IMR-90 (cell line): ENCODE results near the gene KLHL20. TPM values are rescaled to one million over a fixed set of nuclear protein-coding genes. Genes with fewer than 3 reads are reported as not detected.
"Not testable (repeated sequence)": the region's sequence is repeated elsewhere in the genome, so short reads cannot be mapped to it uniquely, and the experiment has no call there.

Source experiments
- ATAC-seq: fragments of 200-7000 bp; cut with Tn5 transposase; 2 replicates; pipeline ENCODE4 v1.9.1; 2020; ENCODE audit warnings: low read depth, mild to moderate bottlenecking, moderate library complexity
- BruUV-seq: library from RNA; stranded (reverse); fragments of 400-500 nt; replicated peaks from 2 replicates; lab custom pipeline; 2021; lab: Mats Ljungman, UMichigan
- CTCF ChIA-PET: fragments of 300-600 bp; formaldehyde crosslinking; extraction: SDS; loops from one replicate; lab custom pipeline; 2021; ENCODE audit warnings: antibody characterized with exemption; lab: Yijun Ruan, JAX
- POLR2A ChIA-PET: fragments of 300-600 bp; sonication (Branson Sonifier 250); formaldehyde crosslinking; loops from one replicate; lab custom pipeline; 2022; ENCODE audit warnings: antibody characterized with exemption; ENCODE audit not compliant: unreplicated experiment; lab: Charles Lee
- DNase-seq: peaks from one replicate; pipeline ENCODE4 v3.0.0; 2013
- H2AFZ ChIP-seq: replicated peaks from 2 replicates; pipeline ENCODE3; 2013; ENCODE audit warnings: low read length, mild to moderate bottlenecking; ENCODE audit not compliant: poor library complexity
- H2AK5ac ChIP-seq: 2 replicates; pipeline ENCODE4 v1.6.1; 2013; ENCODE audit warnings: low read depth, low read length, inconsistent platforms
- H2AK9ac ChIP-seq: replicated peaks from 2 replicates; pipeline ENCODE3; 2013; ENCODE audit warnings: mild to moderate bottlenecking, low read depth, low read length, moderate library complexity; ENCODE audit not compliant: poor library complexity
- H2BK120ac ChIP-seq: 2 replicates; pipeline ENCODE4 v1.6.1; 2013; ENCODE audit warnings: low read depth, low read length, inconsistent platforms
- H2BK15ac ChIP-seq: 3 replicates; pipeline ENCODE4 v1.6.1; 2013; ENCODE audit warnings: low read depth, low read length, inconsistent platforms
- H2BK20ac ChIP-seq: 2 replicates; pipeline ENCODE4 v1.6.1; 2013; ENCODE audit warnings: low read depth, mild to moderate bottlenecking, inconsistent platforms, low read length, moderate library complexity
- H2BK5ac ChIP-seq: 2 replicates; pipeline ENCODE4 v1.6.1; 2013; ENCODE audit warnings: mild to moderate bottlenecking, low read depth, low read length, inconsistent platforms; ENCODE audit not compliant: poor library complexity, severe bottlenecking
- H3K14ac ChIP-seq: replicated peaks from 2 replicates; pipeline ENCODE4 v1.6.1; 2013; ENCODE audit warnings: low read depth, low read length, inconsistent platforms
- H3K18ac ChIP-seq: 2 replicates; pipeline ENCODE4 v1.6.1; 2013; ENCODE audit warnings: low read depth, low read length, control low read depth
- H3K23ac ChIP-seq: 2 replicates; pipeline ENCODE4 v1.6.1; 2013; ENCODE audit warnings: low read depth, low read length, inconsistent platforms
- H3K27ac ChIP-seq: 2 replicates; pipeline ENCODE4 v1.5.1; 2013; ENCODE audit warnings: mild to moderate bottlenecking, control low read depth, low read length; ENCODE audit not compliant: insufficient read depth
- H3K27me3 ChIP-seq: 2 replicates; pipeline ENCODE4 v1.6.1; 2013; ENCODE audit warnings: low read length; ENCODE audit not compliant: control insufficient read depth, insufficient read depth
- H3K36me3 ChIP-seq: 2 replicates; pipeline ENCODE4 v1.6.1; 2013; ENCODE audit warnings: low read length, mixed read lengths; ENCODE audit not compliant: control insufficient read depth, insufficient read depth
- H3K4ac ChIP-seq: 2 replicates; pipeline ENCODE4 v1.6.1; 2013; ENCODE audit warnings: low read depth, low read length, inconsistent platforms
- H3K4me1 ChIP-seq: 2 replicates; pipeline ENCODE4 v1.6.1; 2013; ENCODE audit warnings: low read length, mixed read lengths; ENCODE audit not compliant: control insufficient read depth, insufficient read depth
- H3K4me2 ChIP-seq: 2 replicates; pipeline ENCODE4 v1.6.1; 2013; ENCODE audit warnings: low read depth, mild to moderate bottlenecking, control low read depth, low read length, moderate library complexity
- H3K4me3 ChIP-seq: 2 replicates; pipeline ENCODE4 v1.5.1; 2013; ENCODE audit warnings: low read depth, mild to moderate bottlenecking, control low read depth, low read length, moderate library complexity; ENCODE audit not compliant: insufficient read depth
- H3K56ac ChIP-seq: 2 replicates; pipeline ENCODE4 v1.6.1; 2013; ENCODE audit warnings: low read length, inconsistent platforms; ENCODE audit not compliant: insufficient read depth; ENCODE audit errors: extremely low read depth
- H3K79me1 ChIP-seq, 2 experiments: 2 replicates each; pipeline ENCODE4 v1.6.1; 2013; ENCODE audit warnings: low read length in 2 of 2, inconsistent platforms in 1 of 2, low read depth in 1 of 2
- H3K9ac ChIP-seq: 2 replicates; pipeline ENCODE4 v1.6.1; 2013; ENCODE audit warnings: low read depth, low read length, control low read depth
- H3K9me1 ChIP-seq: 2 replicates; pipeline ENCODE4 v1.6.1; 2013; ENCODE audit warnings: low read length, inconsistent platforms; ENCODE audit not compliant: insufficient read depth
- H3K9me3 ChIP-seq: 2 replicates; pipeline ENCODE4 v1.6.1; 2013; ENCODE audit warnings: low read length; ENCODE audit not compliant: control insufficient read depth, insufficient read depth
- H4K20me1 ChIP-seq: 2 replicates; pipeline ENCODE4 v1.6.1; 2013; ENCODE audit warnings: low read length, inconsistent platforms; ENCODE audit not compliant: insufficient read depth
- H4K5ac ChIP-seq: 2 replicates; pipeline ENCODE4 v1.6.1; 2013; ENCODE audit warnings: mild to moderate bottlenecking, low read depth, low read length, control low read depth
- H4K8ac ChIP-seq, 2 experiments: 2 replicates each; pipeline ENCODE4 v1.6.1; 2013; ENCODE audit warnings: low read depth in 2 of 2, low read length in 2 of 2, control low read depth in 1 of 2, inconsistent platforms in 1 of 2
- H4K91ac ChIP-seq: 2 replicates; pipeline ENCODE4 v1.6.1; 2013; ENCODE audit warnings: low read depth, low read length, inconsistent platforms; ENCODE audit not compliant: insufficient read depth
- WGBS, 2 experiments: methylation state at CpG; one replicate each; pipeline versions ENCODE4 v1.1.5 to v1.1.7; 2013; ENCODE audit warnings: missing lambda C conversion rate in 2 of 2; ENCODE audit not compliant: insufficient read length in 1 of 2; ENCODE audit errors: extremely low coverage in 2 of 2; 5-methylcytosine and 5-hydroxymethylcytosine counted together
- dilution Hi-C: fragments of 300-500 bp; cut with HindIII; formaldehyde crosslinking; loops from one replicate; pipeline ENCODE4 v1.14.3; 2018; ENCODE audit warnings: low sequenced_read_pairs; ENCODE audit not compliant: unreplicated experiment
- in situ Hi-C: fragments of 300-500 bp; cut with MboI; formaldehyde crosslinking; loops from 3 replicates; pipeline ENCODE4 v1.14.3; 2019; ENCODE audit warnings: low sequenced_read_pairs, inconsistent platforms, mixed read lengths
- intact Hi-C: fragments of 100-400 bp; cut with micrococcal nuclease; formaldehyde crosslinking; loops from 2 replicates; pipeline ENCODE4 v1.10.0; 2022
- polyA plus RNA-seq, 3 experiments: library from polyadenylated mRNA; depleted of rRNA; stranded (reverse); fragments of >200 nt; gene quantifications; 2 replicates each; pipeline ENCODE4 v1.2.3, GENCODE V29; 2012; ENCODE audit warnings: low replicate concordance in 1 of 3
- total RNA-seq: library from RNA; depleted of rRNA; stranded (reverse); fragments of >200 nt; gene quantifications from 2 replicates; pipeline ENCODE4 v1.2.3, GENCODE V29; 2012

The KLHL20 gene
- total and polyA plus RNA-seq, 2 of the 4 experiments (the other 2 are of a cell fraction) = 13.5 to 23.3 TPM

GRCh38 chr1:173685121-173685520 lies 29.7 kb upstream of the KLHL20 start:
- H3K14ac ChIP-seq, H3K18ac ChIP-seq, H3K27me3 ChIP-seq, H4K91ac ChIP-seq, DNase-seq, H2BK20ac ChIP-seq, CTCF ChIA-PET, H3K4me3 ChIP-seq, POLR2A ChIA-PET, H3K9ac ChIP-seq, H4K8ac ChIP-seq, H2BK5ac ChIP-seq, H3K27ac ChIP-seq, H3K4me1 ChIP-seq, H3K4ac ChIP-seq, in situ Hi-C loops, H2BK15ac ChIP-seq, H3K4me2 ChIP-seq, BruUV-seq, H4K5ac ChIP-seq, H2AK5ac ChIP-seq, H3K9me3 ChIP-seq, H3K9me1 ChIP-seq, H2BK120ac ChIP-seq, ATAC-seq, H3K36me3 ChIP-seq, H4K20me1 ChIP-seq, intact Hi-C loops, H3K79me1 ChIP-seq, H3K56ac ChIP-seq, H3K23ac ChIP-seq, dilution Hi-C loops, H2AK9ac ChIP-seq, H2AFZ ChIP-seq: not testable (repeated sequence)
- no CpG with 5 or more reads among the region's 3 CpGs for WGBS, 2 experiments
